HG02870 (cell line): Measurements from ENCODE around the gene MAGI2.
"Not testable (repeated sequence)": the region's sequence is repeated elsewhere in the genome, so short reads cannot be mapped to it uniquely, and the experiment has no call there.

ENCODE experiments used
- ATAC-seq: cut with Tn5 transposase; IDR thresholded peaks from one replicate; pipeline ENCODE4 v1.9.1; 2021; ENCODE audit warnings: mild to moderate bottlenecking, moderate library complexity; ENCODE audit not compliant: unreplicated experiment

MAGI2 gene

DNA sequence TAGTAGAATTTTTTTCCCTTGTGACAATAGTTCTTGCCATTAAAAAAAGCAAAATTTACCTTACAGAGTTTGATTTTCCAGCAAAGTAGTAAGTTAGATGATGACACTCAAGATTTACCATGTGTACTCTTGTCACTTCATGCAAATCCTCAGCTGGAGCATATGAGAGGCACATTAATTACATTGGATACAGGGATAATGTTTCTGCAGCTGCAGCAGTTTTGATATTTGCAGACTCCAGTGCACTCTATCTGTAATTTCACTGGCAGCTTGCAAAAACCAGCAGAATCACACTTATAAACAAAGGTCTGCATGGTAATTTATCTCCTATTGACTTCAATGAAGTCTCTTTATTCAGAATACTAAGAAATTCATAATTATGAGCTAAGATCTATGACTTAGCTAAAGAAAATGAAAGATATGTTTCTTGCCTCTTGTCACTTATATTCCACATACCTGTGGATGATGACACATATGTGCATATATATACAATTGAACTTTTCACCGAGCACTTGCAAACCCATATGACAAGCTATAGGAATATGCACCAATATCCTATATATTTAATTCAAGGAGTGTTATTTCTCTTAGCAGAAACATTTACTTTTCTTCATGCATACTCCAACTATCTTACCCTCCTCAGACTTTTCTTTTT lies 1124.3 kb downstream of the MAGI2 start:
- ATAC-seq, result no peak

GRCh38 chr7:78327718-78328117 lies 1125.7 kb downstream of the MAGI2 start:
- ATAC-seq, result no peak

- no peak for ATAC-seq
Observed at GRCh38 chr7:78326876-78327275, 1126.6 kb downstream of the MAGI2 start.

DNA sequence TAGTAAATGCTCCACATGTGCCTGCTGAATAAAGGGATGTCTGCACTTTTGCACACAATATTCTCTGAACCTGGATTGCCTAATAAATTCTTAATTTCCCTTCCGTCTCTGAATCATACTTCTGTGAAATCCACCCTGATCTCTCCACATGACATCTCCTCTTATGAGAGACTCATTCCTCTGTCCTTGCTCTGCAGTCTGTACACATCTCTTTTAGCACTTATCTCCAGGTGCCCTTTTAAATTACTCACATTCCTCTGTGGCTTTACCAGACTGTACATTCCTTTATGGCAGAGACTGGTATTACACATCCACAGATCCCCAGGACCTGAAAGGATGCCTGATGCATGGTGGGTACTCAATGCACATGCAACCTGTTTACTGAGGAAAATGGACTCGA lies 1127.3 kb downstream of the MAGI2 start:
- no peak for ATAC-seq

- no peak for ATAC-seq
Observed at GRCh38 chr7:78323118-78323517, 1130.3 kb downstream of the MAGI2 start.

DNA sequence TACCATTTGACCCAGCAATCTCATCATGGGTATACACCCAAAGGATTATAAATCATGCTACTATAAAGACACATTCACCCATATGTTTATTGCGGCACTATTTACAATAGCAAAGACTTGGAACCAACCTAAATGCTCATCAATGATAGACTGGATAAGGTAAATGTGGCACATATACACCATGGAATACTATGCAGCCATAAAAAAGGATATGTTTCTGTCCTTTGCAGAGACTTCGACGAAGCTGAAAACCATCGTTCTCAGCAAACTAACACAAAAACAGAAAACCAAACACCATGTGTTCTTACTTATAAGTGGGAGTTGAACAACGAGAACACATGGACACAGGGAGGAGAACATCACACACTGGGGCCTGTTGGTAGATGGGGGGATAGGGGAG lies 1131.2 kb downstream of the MAGI2 start:
- not testable (repeated sequence) for ATAC-seq

GRCh38 chr7:78317371-78317770 lies 1136.1 kb downstream of the MAGI2 start:
- no peak for ATAC-seq

DNA sequence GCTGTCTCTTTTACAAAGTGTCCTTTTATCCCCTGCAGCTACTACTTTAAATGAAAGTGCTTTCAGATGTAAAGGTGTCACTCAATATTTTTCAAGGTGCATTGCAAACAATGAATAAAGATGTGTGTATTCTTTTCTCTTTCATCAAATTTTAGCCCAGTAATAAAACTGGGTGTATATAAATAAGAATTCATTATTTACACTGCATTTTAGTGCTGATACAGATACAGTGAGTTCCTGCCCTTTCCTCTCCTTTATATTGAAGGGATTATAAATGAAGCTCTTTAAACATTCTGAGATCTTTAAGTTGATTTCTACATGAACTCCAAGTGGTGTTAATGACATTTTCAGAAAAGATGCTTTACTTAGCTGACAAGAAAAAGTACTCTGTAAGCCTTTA lies 1137.4 kb downstream of the MAGI2 start:
- no peak for ATAC-seq

DNA sequence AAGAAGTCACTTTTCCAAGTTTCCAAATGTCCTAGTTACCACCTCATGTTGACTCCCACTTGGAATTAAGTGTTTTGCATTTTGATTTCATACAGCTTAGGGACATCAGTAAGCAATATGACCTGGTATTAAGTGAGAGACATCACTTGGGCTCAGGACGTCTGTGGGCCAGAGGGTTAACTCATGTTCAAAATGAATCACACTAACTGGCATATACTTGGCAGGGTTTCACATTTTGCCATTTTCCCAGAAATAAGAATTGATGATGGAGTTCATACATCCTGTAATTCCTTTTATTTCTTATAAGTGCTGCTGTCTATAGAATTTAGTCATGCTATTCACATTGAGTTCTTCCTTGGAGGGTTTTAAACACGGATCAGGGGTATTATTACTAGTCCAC lies 1138.3 kb downstream of the MAGI2 start:
- ATAC-seq, result no peak

GRCh38 chr7:78311181-78311580 lies 1142.3 kb downstream of the MAGI2 start:
- no peak for ATAC-seq

DNA sequence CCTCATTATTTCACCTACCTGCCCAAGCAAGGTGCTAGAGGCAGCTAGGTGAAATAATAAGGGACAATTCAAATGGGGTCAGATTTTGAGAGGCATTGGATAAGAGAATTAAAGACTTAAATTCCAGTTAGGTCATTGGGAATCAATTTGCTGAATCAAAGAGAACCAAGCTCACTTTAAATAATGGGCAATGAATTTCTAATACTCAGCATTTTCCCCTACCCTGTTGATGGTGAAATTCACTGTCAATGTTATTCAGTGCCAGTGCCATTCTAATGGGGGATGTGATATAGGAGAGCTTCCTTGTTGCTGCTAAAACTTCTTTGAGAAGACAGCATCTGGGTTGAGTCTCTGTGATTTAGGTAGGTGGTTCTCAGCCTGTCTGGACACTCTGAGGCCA lies 1145.6 kb downstream of the MAGI2 start:
- no peak for ATAC-seq

DNA sequence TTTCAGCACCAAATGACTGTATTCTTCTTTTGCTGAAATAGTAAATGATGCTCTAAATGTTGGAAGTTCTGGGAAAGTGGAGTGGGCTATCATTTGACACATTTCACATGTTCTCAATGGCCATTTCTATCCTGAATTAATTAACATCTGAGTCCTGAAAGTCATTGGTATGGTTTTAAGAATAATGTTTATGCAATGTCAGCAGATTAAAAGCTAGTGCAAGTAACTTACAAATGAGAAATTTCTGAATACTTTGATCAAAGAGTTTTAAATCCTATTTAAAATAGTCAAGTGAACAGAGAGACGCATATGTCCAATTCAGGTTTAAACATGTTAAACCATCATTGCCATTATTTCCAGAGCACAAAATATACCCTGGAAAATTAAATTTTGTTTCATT lies 1146.8 kb downstream of the MAGI2 start:
- no peak for ATAC-seq

GRCh38 chr7:78301407-78301806 lies 1152.1 kb downstream of the MAGI2 start:
- no peak for ATAC-seq

GRCh38 chr7:78299088-78299487 lies 1154.4 kb downstream of the MAGI2 start:
- no peak for ATAC-seq

GRCh38 chr7:78296644-78297371 lies 1156.7 kb downstream of the MAGI2 start:
- no peak for ATAC-seq

DNA sequence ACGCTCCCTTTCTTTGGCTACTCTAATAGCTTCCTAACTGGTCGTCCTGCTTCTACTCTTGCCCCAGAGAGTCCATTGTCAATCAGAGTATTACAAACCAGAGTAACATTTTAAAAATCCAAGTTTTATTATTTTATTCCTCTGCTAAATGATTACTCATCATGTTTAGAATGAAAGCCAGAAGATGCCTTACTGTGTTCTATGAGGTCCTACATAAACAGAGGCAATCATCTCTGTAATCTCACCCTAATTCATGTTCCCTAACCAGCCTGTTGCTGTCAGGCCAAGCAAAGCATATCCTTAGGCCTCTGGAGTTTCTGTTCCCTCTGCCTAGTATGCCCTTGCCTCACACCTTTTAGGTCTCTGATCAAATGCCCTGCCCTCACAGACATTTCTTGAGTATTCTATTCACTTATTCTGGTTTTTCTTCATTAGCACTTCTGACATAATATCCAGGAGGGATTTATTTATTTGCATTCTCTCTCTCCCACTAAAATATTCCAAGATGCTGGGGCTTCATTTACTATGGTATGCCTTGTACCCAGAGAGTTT lies 1157.3 kb downstream of the MAGI2 start:
- no peak for ATAC-seq

GRCh38 chr7:78289471-78289870 lies 1164.0 kb downstream of the MAGI2 start:
- ATAC-seq, result not testable (repeated sequence)

GRCh38 chr7:78284945-78285344 lies 1168.5 kb downstream of the MAGI2 start:
- ATAC-seq, result no peak

GRCh38 chr7:78280276-78280675 lies 1173.2 kb downstream of the MAGI2 start:
- no peak for ATAC-seq

DNA sequence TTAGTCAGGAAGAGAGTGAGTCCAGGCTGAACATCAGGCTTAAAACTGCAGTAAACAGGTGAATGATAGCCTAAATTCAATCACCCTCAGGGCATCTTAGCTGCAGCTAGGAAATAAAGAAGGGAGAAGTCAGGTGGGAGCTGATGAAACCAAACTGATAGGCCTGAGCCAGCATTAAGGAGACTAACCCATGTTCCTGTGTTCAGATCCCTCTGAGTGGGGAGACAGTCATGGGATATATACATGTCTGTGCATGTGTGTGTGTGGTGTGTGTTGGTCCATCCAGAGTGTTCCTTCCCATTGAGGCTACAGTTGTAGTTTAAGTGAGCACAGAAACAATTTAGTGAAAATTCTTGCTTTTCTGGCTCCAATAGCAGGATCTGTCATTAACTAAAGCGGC lies 1174.0 kb downstream of the MAGI2 start:
- ATAC-seq, result no peak

- ATAC-seq, result no peak
Observed at GRCh38 chr7:78279032-78279431, 1174.4 kb downstream of the MAGI2 start.

DNA sequence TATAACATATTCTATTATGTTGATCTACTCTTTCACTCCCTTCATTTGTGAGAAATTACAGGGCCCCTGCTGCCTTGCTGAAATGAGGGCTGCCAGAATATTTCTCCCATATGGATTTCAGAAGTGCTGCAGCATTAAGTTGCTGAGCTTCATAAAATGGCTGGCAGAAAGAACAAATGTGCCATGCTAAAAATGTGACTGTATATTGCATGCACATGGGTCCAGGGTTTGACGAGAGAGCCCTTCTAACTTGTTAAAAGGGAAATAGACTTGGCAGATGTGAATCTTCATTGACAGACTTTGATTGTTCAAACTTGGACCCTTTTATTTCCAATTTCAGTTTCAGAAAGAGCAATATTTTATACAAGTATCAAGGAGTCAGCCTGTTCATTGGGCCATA lies 1186.3 kb downstream of the MAGI2 start:
- no peak for ATAC-seq
